Germinal center (tissue), 1 donor: ENCODE data around the gene FES.
A peak's percentile ranks its signal among the peaks of the same experiment; 100 is the strongest.
"Not testable (repeated sequence)": the region's sequence is repeated elsewhere in the genome, so short reads cannot be mapped to it uniquely, and the experiment has no call there.

Experiments used
- DNase-seq: peaks from one replicate; pipeline ENCODE4 v3.0.0; 2012; ENCODE audit warnings: mixed read lengths, low spot score

The FES gene

GRCh38 chr15:90860942-90861675 lies 23.2 kb upstream of the FES start:
- no peak for DNase-seq

- no peak for DNase-seq
Measured at GRCh38 chr15:90862487-90862886, 21.8 kb upstream of the FES start.

- DNase-seq: no peak
Measured at GRCh38 chr15:90862964-90863778, 21.1 kb upstream of the FES start.

GRCh38 chr15:90863987-90864386 lies 20.3 kb upstream of the FES start:
- no peak for DNase-seq

- DNase-seq: no peak
Measured at GRCh38 chr15:90864507-90864906, 19.8 kb upstream of the FES start.

GRCh38 chr15:90865702-90866101 lies 18.6 kb upstream of the FES start:
- DNase-seq: no peak

- no peak for DNase-seq
Measured at GRCh38 chr15:90866161-90866715, 18.1 kb upstream of the FES start.

- no peak for DNase-seq
Measured at GRCh38 chr15:90866800-90867199, 17.5 kb upstream of the FES start.

GRCh38 chr15:90868261-90868689 lies 16.0 kb upstream of the FES start, which contains the start of gene FURIN:
TSS of gene FURIN (plus strand) at chr15:90868588. CDS start at chr15:90875741, 7,153 bp downstream.
- DNase-seq: no peak

GRCh38 chr15:90869140-90869541 lies 15.2 kb upstream of the FES start:
- DNase-seq: no peak

GRCh38 chr15:90869601-90870353 lies 14.5 kb upstream of the FES start:
- no peak for DNase-seq

GRCh38 chr15:90870354-90871138 lies 13.8 kb upstream of the FES start:
- DNase-seq: no peak

- no peak for DNase-seq
Measured at GRCh38 chr15:90871139-90871715, 13.1 kb upstream of the FES start.

GRCh38 chr15:90871716-90872485 lies 12.4 kb upstream of the FES start:
- DNase-seq: peak; percentile 53

- peak; percentile 29 for DNase-seq
Measured at GRCh38 chr15:90872486-90873184, 11.7 kb upstream of the FES start.

- DNase-seq: no peak
Measured at GRCh38 chr15:90873488-90873997, 10.8 kb upstream of the FES start.

- DNase-seq: no peak
Measured at GRCh38 chr15:90873998-90874605, 10.2 kb upstream of the FES start.

GRCh38 chr15:90874986-90875385 lies 9.3 kb upstream of the FES start:
- DNase-seq: not testable (repeated sequence)

GRCh38 chr15:90875549-90875981 lies 8.7 kb upstream of the FES start:
- DNase-seq: no peak
